GDM1 (cell line): Measurements from ENCODE around the gene SEZ6L2.
A peak's percentile ranks its signal among the peaks of the same experiment; 100 is the strongest.
"Not testable (repeated sequence)": the region's sequence is repeated elsewhere in the genome, so short reads cannot be mapped to it uniquely, and the experiment has no call there.

Experiments
- DNase-seq: peaks from one replicate; lab custom pipeline; 2025; lab: John Stamatoyannopoulos, UW

Gene SEZ6L2

GRCh38 chr16:29891525-29892457, 7.6 kb downstream of the SEZ6L2 start:
- DNase-seq = no peak

GRCh38 chr16:29889372-29889771, 10.0 kb downstream of the SEZ6L2 start:
- not testable (repeated sequence) for DNase-seq

GRCh38 chr16:29883987-29884386, 15.4 kb downstream of the SEZ6L2 start:
- no peak for DNase-seq

- no peak for DNase-seq
Measured at GRCh38 chr16:29881050-29881449, 18.3 kb downstream of the SEZ6L2 start.

- DNase-seq = no peak
Measured at GRCh38 chr16:29878172-29878571, 21.2 kb downstream of the SEZ6L2 start.

GRCh38 chr16:29877266-29877961, 21.9 kb downstream of the SEZ6L2 start:
- no peak for DNase-seq

- no peak for DNase-seq
Measured at GRCh38 chr16:29876594-29877249, 22.6 kb downstream of the SEZ6L2 start.

GRCh38 chr16:29876217-29876593, 23.1 kb downstream of the SEZ6L2 start:
- no peak for DNase-seq

GRCh38 chr16:29875206-29875605, 24.1 kb downstream of the SEZ6L2 start:
- DNase-seq = no peak

GRCh38 chr16:29873319-29873718, 26.0 kb downstream of the SEZ6L2 start:
- DNase-seq = no peak

- no peak for DNase-seq
Measured at GRCh38 chr16:29871822-29872546, 27.4 kb downstream of the SEZ6L2 start.

GRCh38 chr16:29869067-29869466, 30.3 kb downstream of the SEZ6L2 start:
- DNase-seq = not testable (repeated sequence)

GRCh38 chr16:29868396-29869009, 30.8 kb downstream of the SEZ6L2 start:
- no peak for DNase-seq

GRCh38 chr16:29864205-29864604, 35.1 kb downstream of the SEZ6L2 start:
- no peak for DNase-seq

GRCh38 chr16:29863669-29863984, 35.7 kb downstream of the SEZ6L2 start:
- DNase-seq = no peak

GRCh38 chr16:29862884-29863668, 36.3 kb downstream of the SEZ6L2 start, which contains the start of gene CDIPT:
Gene CDIPT (minus strand): TSS chr16:29863226. CDS start chr16:29862857, 369 bp downstream.
- DNase-seq = peak; percentile 92

GRCh38 chr16:29862383-29862883, 36.9 kb downstream of the SEZ6L2 start:
- no peak for DNase-seq

- DNase-seq = no peak
Measured at GRCh38 chr16:29860218-29860617, 39.1 kb downstream of the SEZ6L2 start.

GRCh38 chr16:29858974-29859373, 40.4 kb downstream of the SEZ6L2 start:
- DNase-seq = no peak

- no peak for DNase-seq
Measured at GRCh38 chr16:29858149-29858849, 41.1 kb downstream of the SEZ6L2 start.
